CD4-positive, alpha-beta T cell treated with Interleukin-10 for 1 hour (primary cell): Measurements from ENCODE around the gene SLC9C1.
"Not testable (repeated sequence)": the region's sequence is repeated elsewhere in the genome, so short reads cannot be mapped to it uniquely, and the experiment has no call there.

ENCODE experiments used
- DNase-seq: peaks from one replicate; pipeline ENCODE4 v3.0.0-alpha.2; 2020

The SLC9C1 gene

DNA sequence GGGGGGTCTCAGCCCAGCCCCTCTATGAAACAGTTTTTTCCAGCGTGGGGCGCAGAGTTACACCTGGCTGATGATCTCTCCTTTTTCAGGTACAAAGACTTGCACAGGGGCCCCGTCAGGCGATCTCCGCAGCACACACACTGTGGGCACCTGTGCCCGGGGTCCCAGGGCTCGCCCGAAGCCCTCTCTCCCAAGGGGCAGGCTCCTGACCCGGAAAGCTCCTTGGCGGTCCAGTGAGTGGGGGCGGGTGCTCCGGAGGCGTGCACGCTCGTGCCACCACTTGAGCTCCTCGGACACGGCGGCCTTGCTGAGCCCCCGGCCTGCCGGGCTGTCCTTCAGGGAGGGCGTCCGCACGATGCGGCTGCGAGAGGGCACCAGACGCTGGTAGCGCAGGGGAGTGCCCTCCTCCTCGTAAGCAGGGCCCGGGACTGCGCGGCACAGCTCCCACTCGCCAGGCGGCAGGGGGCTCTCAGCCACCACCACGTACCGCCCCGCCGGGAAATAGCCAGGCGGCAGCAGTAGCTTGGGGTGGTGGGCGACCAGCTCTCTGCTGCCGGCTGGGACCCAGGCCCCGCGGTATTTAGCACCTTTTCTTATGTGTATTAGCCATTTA is 108.5 kb downstream of the SLC9C1 start:
- not testable (repeated sequence) for DNase-seq

- DNase-seq, result no peak
Measured at GRCh38 chr3:112175646-112176045, 118.4 kb downstream of the SLC9C1 start.

- no peak for DNase-seq
Measured at GRCh38 chr3:112175037-112175436, 119.0 kb downstream of the SLC9C1 start.

- DNase-seq, result no peak
Measured at GRCh38 chr3:112171144-112171543, 122.9 kb downstream of the SLC9C1 start.

GRCh38 chr3:112170046-112170445 is 124.0 kb downstream of the SLC9C1 start:
- no peak for DNase-seq

GRCh38 chr3:112167758-112168157 is 126.3 kb downstream of the SLC9C1 start:
- DNase-seq, result no peak

DNA sequence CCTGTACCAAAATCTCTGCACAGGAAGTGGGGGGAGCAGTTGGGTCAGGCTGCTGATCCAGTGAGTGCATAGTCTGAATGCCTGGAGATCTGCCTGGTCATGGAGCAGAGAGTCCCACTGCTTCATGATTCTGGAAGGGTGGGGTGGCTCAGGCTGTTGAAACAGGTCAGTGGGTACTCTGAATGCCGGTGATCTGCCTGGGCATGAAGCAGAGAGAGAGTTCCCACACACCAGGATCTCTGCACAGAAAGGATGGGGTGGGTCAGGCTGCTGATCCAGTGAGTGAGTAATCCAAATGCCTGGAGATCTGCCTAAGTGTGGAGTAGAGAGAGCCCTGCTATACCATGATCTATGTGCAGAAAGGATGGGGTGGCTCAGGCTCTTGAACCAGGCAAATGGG is 144.9 kb downstream of the SLC9C1 start:
- no peak for DNase-seq

DNA sequence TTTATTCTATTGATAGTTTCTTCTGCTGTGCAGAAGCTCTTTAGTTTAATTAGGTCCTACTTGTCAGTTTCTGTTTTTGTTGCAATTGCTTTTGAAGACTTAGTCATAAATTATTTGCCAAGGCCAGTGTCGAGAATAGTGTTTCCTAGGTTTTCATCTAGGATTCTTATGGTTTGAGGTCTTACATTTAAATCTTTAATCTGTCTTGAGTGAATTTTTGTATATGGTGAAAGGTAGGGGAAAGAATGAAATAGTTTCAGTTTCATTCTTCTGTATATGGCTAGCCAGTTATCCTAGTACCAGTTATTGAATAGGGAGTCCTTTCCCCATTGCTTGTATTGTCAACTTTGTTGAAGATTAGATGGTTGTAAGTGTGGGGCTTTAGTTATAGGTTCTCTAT is 150.3 kb downstream of the SLC9C1 start:
- no peak for DNase-seq

- DNase-seq, result no peak
Measured at GRCh38 chr3:112143251-112143650, 150.8 kb downstream of the SLC9C1 start.

- DNase-seq, result no peak
Measured at GRCh38 chr3:112141293-112141692, 152.7 kb downstream of the SLC9C1 start.

DNA sequence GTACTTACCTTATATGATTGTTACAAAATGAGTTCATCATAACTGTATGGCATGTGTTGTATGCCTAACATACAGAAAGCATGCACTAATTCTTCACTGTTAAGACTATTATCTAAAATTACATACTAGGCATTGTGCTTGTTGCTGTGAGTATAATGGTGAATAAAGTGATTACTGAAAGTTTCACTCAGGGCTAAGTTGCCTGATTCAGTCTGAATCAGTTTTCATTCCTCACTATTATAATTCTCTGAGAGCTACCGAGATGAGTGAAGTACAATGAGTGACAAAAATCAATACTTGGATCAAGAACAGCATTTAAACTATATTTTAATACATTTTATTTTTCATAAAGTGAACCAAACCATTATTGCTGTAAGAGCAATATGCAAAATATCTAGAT is 153.4 kb downstream of the SLC9C1 start:
- no peak for DNase-seq

DNA sequence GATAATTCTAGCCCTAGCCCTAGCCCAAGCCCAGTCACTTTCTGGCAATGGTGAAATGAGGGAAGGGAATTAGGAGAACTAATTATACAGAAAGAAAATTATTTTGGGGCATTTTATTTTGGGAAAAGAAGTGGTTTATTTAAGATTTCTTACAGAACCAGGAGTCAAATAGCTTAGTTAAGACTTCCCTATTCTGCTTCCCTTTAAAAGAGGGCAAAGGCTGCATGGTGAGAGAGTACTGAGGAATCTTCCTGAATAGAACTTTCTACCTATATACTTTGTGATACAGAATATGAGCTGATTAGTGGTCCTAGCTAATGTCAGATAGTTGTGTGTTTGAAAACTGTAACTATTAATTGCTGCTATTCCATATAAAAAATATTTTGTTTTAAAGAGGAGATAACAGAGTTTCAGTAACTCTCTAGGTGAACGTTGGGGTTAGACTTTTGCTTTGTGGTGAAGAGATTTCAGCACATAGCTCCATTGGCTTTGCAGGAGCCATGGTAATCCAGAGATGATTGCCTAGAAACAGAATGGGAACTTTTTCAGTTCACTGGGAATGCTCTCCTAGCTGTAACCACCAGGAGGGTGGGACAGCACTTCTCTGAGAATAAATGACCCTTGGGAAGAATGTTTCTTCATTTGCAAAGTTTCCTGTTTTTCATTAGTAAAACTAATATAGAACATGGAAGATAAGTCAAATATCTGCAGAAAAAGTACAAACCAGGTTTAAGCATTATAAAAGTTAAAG is 155.6 kb downstream of the SLC9C1 start:
- DNase-seq, result no peak

DNA sequence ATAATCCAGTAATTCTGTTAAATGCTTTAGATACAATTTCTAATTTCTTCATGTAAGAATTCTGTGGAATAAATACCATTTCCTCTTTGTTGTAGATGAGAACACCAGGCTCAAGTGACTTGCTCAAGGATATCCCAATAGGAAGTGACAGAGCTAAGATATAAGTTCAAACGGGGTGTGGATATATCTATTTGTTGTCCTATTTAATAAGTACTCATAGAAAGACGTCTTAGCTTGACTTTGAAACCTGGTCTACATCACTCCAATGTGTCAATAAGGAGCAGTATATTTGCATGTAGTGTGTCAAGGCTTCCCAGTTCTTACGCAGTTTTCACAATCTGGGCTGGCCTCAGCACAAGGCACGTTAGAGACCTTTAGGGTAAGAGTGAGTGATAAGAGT is 156.2 kb downstream of the SLC9C1 start:
- DNase-seq, result no peak

DNA sequence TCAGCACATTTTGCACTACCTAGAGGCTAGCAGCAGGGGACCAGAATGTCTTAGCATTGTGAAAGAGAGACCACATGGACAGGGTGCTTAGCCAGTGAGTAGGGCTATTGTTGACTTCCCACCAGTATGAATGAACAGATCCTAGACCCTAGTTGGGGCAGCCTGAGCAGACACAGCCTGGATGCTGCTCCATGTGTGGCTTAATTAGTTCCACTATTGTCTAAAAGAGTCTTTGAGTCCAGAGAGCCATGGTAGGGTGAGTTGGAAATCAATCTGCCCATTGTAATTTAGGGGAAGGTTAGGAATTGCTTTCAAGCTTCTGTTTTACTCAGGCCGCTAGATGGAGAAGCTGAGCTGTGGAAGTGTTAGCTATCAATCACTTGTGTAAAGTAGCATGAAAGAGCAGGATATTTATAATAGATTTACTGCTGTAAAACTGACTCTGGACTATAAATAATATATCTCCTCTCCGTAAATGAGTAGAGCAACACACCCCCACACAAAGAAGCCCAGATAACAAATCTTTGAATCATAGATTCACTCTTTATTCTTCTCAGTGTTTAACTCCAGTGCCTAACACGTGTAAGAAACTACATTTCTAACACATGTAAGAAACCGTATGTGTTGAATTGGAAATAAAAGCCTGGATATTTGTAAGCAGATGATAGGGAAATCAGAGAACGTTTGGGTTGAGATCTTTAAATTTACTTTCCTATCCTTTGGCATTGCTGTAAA is 156.9 kb downstream of the SLC9C1 start:
- peak; percentile 66 for DNase-seq

DNA sequence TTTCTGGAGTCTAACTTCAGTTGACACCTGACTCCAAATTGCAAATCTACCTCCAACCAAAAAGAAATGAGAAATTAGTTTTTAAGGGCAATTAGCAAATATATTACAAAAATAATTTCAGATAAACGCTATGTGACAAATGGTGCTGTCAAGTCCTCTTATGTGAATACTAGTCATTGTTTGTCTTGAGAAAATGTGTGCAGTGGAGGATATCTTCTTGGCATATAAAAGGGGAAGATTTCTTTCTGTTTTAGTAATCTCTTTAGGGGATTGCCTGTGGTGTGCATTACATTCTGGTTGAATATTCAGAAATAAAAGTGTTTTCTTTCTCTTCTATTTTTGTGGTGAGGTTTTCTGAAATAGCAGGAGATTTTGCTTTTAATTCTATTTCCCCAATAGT is 158.0 kb downstream of the SLC9C1 start:
- no peak for DNase-seq

DNA sequence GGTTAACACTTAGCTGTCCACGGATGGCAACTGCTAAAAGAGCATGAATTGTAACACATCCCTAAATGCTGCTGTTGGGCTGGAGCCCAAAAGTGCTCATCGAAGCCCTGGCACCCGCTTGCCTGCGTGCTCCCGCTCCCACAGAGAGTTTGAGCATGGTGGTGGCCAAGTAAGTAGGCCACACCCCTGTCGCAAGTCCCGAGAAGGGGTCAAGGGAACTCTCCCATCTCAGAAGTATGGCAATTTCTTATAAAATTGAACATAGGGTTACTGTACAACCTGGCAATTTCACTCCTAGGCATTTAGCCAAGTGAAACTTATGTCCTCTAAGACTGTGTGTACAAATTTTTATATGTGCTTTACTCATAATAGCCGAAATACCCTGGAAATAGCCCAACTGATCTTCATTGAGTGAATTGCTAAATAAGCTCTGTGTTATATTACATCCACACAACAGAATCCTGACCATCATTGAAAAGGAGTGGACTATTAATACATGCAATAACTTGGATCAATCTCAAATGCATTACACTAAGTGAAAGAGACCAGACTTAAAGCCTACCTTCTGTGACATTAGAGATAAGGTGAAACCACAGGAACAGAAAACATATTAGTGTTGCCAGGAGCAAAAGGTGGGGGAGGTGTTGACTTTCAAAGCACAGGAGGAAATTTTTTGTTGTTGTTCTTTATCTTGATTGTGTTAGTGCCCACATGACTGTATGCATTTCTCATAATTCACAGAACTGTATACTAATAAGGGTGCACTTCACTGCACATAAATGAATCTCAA is 159.5 kb downstream of the SLC9C1 start:
- peak; percentile 75 for DNase-seq

GRCh38 chr3:112133626-112134334 is 160.2 kb downstream of the SLC9C1 start:
- no peak for DNase-seq

GRCh38 chr3:112132975-112133448 is 161.0 kb downstream of the SLC9C1 start, which contains the start of gene GCSAM:
Gene GCSAM, minus strand, starts transcription at chr3:112133248. Its CDS starts 128 bp downstream, at chr3:112133120.
- peak; percentile 88 for DNase-seq

GRCh38 chr3:112132554-112132953 is 161.5 kb downstream of the SLC9C1 start:
- peak; percentile 36 for DNase-seq

DNA sequence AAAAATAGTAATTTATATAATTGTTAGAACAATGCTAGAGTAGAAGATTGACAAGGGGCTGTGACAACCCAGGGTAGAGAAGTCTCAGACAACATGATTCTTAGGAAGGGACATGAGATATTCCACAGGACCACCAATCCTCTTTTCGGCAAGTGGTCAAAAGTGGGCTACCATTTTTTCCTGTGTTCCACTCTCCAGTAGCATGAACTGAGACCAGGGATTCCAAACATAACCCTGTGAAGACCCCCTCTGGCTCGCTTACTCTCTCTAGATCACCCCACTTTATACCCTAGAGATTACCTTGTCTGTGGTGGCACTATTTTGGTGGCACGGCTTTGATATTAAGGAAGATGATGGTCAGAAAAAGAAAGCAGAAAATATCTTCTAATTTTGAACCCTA is 161.9 kb downstream of the SLC9C1 start:
- no peak for DNase-seq

GRCh38 chr3:112131111-112131510 is 162.9 kb downstream of the SLC9C1 start:
- peak; percentile 19 for DNase-seq

GRCh38 chr3:112130638-112130993 is 163.4 kb downstream of the SLC9C1 start:
- no peak for DNase-seq
